CD4-positive, alpha-beta T cell treated with Interleukin-10 for 1 hour (primary cell): ENCODE results near the gene ZSCAN1.

ENCODE experiments used
- DNase-seq: peaks from one replicate; pipeline ENCODE4 v3.0.0-alpha.2; 2020

ZSCAN1 gene

GRCh38 chr19:58086825-58087710 is 53.2 kb downstream of the ZSCAN1 start:
- DNase-seq, result no peak

GRCh38 chr19:58088521-58089052 is 54.8 kb downstream of the ZSCAN1 start:
- no peak for DNase-seq

- DNase-seq, result no peak
These were observed 56.0 kb downstream of the ZSCAN1 start for GRCh38 chr19:58089846-58090245.

GRCh38 chr19:58091251-58091995 is 57.6 kb downstream of the ZSCAN1 start:
- no peak for DNase-seq

GRCh38 chr19:58093071-58093470 is 59.2 kb downstream of the ZSCAN1 start:
- no peak for DNase-seq

GRCh38 chr19:58095328-58095727 is 61.5 kb downstream of the ZSCAN1 start:
- DNase-seq, result no peak

- no peak for DNase-seq
These were observed 63.1 kb downstream of the ZSCAN1 start for GRCh38 chr19:58096884-58097283.

GRCh38 chr19:58097349-58097748 is 63.5 kb downstream of the ZSCAN1 start:
- DNase-seq, result no peak

GRCh38 chr19:58097781-58098681 is 64.2 kb downstream of the ZSCAN1 start, which contains the start of gene ZSCAN18:
TSS of gene ZSCAN18 (minus strand) at chr19:58098231. CDS start at chr19:58090267, 7,964 bp downstream.
- DNase-seq, result peak; percentile 98

- DNase-seq, result no peak
These were observed 64.8 kb downstream of the ZSCAN1 start for GRCh38 chr19:58098682-58098998.
